Colonic mucosa (tissue), 4 donors: ENCODE data around the gene SHB. TPM values are rescaled to one million over a fixed set of nuclear protein-coding genes. Genes with fewer than 3 reads are reported as not detected.

Experiments
- DNase-seq: peaks from one replicate; pipeline ENCODE4 v3.0.0-alpha.2; 2020
- H3K27ac ChIP-seq: fragments of 200-600 bp; one replicate; pipeline ENCODE4 v1.8.0; 2021
- H3K27me3 ChIP-seq: fragments of 200-600 bp; one replicate; pipeline ENCODE4 v1.8.0; 2021
- H3K36me3 ChIP-seq: fragments of 200-600 bp; one replicate; pipeline ENCODE4 v1.8.0; 2021
- H3K4me1 ChIP-seq: fragments of 200-600 bp; one replicate; pipeline ENCODE4 v1.8.0; 2021; ENCODE audit warnings: mild to moderate bottlenecking
- H3K4me3 ChIP-seq: fragments of 200-600 bp; one replicate; pipeline ENCODE4 v1.8.0; 2021
- H3K9ac ChIP-seq, 2 donors: one replicate each; pipeline ENCODE4 v1.7.0; 2013; ENCODE audit warnings: control low read depth in 2 of 2, low read depth in 2 of 2, low read length in 2 of 2
- H3K9me3 ChIP-seq: fragments of 200-600 bp; one replicate; pipeline ENCODE4 v1.8.0; 2021
- intact Hi-C: fragments of 100-400 bp; cut with DNase I; formaldehyde crosslinking; loops from one replicate; pipeline ENCODE4 v1.14.1; 2022
- total RNA-seq, 2 donors: library from RNA; stranded (reverse); fragmentation: NEBNext Ultra II Directional in 1 of 2; extraction: Animal tissue kit (Norgen Biotek cat#: 25700) in 1 of 2; gene quantifications; one replicate each; pipeline ENCODE4 v1.2.1, GENCODE V29; 2021
- TF ChIP-seq, protein P1 (sequence below): fragments of 200-600 bp; IDR thresholded peaks from one replicate; pipeline ENCODE4 v1.8.0; 2022; ENCODE audit warnings: antibody characterized with exemption, mild to moderate bottlenecking
- donor health status: healthy.
- donor health status: DM: no; HTN: no; CAD: no.
- donor health status: DM: no; HTN: no; CAD: no.

The SHB gene
- total RNA-seq, 2 donors from 2014 or later, result 17.4 to 24.0 TPM

DNA sequence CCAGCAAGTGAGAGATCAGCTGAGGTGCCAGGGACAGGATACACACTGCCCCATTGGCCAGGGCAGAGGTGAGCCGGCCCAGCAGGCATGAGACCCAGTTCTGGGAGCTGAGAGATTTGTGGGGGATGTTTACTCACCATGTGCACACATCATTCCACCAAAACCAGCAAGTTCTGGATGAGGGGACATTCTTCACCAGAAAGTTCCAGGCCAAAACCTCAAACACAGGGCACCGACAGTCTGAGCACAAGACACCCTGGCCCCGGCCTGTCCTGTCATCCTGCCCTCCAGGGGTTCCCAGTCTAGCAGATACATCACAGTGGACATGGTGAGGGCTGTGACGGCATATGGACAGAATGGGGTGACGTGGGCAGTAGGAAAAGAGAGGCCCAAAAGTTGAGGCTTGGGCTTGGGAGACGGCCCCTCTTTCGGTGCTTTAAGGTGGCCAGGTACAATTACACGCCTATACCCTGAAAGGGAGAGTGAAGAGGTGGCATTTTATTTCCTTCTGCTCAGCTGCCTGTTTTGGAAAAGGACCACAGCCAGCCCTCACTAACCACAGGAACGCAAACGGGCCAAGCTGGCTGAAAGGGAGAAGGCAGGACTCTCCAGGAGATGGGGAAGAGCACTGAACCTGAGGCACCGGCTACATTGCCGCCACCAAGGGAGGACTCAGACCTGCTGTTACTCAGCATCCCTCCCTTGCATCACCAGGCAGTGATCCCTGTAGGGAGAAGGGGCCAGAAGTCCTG, 64.0 kb downstream of the SHB start:
- Histone ChIP-seq H3K27ac (no peak overlapping the region), H3K9me3 (no peaks in the 10 kb centered on the region), H3K36me3 (no peaks in the 10 kb centered on the region), H3K27me3 (no peaks in the 10 kb centered on the region), H3K4me3 (no peak overlapping the region), H3K9ac (no peak overlapping the region), H3K4me1 (no peaks in the 10 kb centered on the region)
- no peak for DNase-seq
- intact Hi-C loops, result no loop called here
- TF ChIP-seq, protein P1, sequence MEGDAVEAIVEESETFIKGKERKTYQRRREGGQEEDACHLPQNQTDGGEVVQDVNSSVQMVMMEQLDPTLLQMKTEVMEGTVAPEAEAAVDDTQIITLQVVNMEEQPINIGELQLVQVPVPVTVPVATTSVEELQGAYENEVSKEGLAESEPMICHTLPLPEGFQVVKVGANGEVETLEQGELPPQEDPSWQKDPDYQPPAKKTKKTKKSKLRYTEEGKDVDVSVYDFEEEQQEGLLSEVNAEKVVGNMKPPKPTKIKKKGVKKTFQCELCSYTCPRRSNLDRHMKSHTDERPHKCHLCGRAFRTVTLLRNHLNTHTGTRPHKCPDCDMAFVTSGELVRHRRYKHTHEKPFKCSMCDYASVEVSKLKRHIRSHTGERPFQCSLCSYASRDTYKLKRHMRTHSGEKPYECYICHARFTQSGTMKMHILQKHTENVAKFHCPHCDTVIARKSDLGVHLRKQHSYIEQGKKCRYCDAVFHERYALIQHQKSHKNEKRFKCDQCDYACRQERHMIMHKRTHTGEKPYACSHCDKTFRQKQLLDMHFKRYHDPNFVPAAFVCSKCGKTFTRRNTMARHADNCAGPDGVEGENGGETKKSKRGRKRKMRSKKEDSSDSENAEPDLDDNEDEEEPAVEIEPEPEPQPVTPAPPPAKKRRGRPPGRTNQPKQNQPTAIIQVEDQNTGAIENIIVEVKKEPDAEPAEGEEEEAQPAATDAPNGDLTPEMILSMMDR, result no peak

DNA sequence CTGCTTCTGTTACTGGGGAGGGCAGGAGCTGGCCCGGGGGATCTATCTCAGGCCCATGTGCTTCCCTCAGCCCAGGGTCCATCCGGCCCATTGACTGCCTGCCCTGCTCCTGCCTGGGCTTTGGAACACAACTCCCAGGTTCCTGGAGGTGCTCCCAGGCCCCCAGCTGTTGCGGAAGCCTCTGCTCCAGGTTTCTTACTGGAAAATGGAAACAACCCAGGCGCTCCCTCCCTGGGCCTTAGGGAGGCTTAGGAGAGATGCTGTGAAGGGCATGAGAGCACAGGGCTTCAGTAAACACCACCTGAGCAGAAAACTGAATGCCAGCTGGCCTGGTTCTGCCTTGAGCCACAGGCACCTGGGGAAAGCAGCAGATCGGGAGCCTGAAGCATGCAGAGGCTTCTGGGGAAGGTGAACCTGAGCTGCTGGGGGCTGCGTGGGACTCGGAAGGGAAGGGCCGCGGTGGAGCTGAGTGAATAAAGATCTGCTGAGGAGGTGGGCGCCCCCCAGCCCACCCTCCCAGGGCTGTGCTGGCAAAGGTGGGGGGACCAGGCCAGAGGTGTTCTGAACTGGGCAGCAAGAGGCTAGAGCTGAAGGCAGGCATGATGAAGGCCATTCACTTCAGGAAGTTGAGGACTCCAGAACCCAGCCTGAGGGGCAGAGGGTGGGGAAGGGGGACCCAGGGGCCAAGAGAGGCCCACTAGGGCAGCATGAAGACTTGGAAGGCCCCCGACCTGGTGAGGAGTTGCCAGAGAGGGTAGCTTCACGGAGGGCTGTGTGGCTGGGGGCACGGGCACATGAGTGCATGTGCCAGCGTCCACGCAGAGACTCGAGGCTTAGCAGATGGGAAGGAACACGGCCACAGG, 64.8 kb downstream of the SHB start:
- intact Hi-C loops, result no loop called here
- TF ChIP-seq, protein P1, result no peak
- H3K4me3 ChIP-seq, result no peak overlapping the region
- H3K9ac ChIP-seq, result no peak overlapping the region
- no peak overlapping the region for H3K27ac ChIP-seq
- H3K27me3 ChIP-seq, result no peaks in the 10 kb centered on the region
- H3K9me3 ChIP-seq, result no peaks in the 10 kb centered on the region
- no peaks in the 10 kb centered on the region for H3K36me3 ChIP-seq
- no peaks in the 10 kb centered on the region for H3K4me1 ChIP-seq
- no peak for DNase-seq

DNA sequence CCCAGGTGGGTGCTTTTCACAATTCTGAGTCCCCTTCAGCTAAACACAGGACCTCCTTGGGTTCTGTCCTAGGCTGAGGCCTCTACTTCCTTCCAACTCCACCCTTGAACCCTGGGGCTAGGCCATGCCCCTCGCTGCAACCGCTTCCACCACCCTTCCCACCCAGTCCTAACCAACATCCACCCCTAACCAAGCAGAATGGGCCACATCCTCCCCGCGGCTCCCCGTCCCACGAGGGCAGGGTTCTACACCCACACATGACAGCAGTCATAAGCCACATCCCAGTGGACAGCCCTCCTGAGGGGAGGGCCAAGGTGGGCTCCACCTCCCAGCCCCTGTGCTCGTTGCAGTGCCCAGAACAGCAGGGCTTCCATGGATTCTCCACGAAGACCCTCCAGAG, 65.8 kb downstream of the SHB start:
- intact Hi-C loops, result no loop called here

DNA sequence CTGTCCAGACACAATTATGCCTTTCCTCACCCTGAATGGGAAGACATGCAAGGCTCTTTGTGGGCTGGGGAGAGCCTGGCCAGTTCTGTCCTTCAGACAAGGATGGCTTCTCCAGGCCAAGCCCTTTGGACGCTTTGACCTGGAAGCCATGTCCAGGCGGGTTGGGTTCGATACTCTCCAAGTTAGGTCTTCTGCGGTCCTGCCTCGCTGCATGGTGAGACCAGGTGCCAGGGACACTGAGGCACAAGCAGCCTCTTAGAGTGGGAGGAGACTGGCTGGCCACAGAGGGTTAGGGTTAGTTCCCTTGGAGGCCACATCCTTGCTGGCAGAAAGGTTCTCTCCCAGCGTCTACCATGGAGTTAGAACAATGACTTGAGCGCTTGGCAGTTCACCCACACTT, 67.6 kb downstream of the SHB start:
- H3K27me3 ChIP-seq, result no peaks in the 10 kb centered on the region
- no peak overlapping the region for H3K9ac ChIP-seq
- TF ChIP-seq, protein P1, result no peak
- H3K36me3 ChIP-seq, result no peaks in the 10 kb centered on the region
- no peak overlapping the region for H3K27ac ChIP-seq
- DNase-seq, result no peak
- intact Hi-C loops, result no loop called here
- no peaks in the 10 kb centered on the region for H3K4me1 ChIP-seq
- H3K9me3 ChIP-seq, result no peaks in the 10 kb centered on the region
- no peak overlapping the region for H3K4me3 ChIP-seq

More for the DNA sequence above, 65.8 kb downstream of the SHB start:
- H3K27ac ChIP-seq, result no peak overlapping the region
- H3K9me3 ChIP-seq, result no peaks in the 10 kb centered on the region
- no peaks in the 10 kb centered on the region for H3K36me3 ChIP-seq
- H3K4me3 ChIP-seq, result no peak overlapping the region
- no peak for DNase-seq
- H3K4me1 ChIP-seq, result no peaks in the 10 kb centered on the region
- H3K27me3 ChIP-seq, result no peaks in the 10 kb centered on the region
- TF ChIP-seq, protein P1, result no peak
- H3K9ac ChIP-seq, result peak overlapping the region in 1 of 2 donors; percentile 20

DNA sequence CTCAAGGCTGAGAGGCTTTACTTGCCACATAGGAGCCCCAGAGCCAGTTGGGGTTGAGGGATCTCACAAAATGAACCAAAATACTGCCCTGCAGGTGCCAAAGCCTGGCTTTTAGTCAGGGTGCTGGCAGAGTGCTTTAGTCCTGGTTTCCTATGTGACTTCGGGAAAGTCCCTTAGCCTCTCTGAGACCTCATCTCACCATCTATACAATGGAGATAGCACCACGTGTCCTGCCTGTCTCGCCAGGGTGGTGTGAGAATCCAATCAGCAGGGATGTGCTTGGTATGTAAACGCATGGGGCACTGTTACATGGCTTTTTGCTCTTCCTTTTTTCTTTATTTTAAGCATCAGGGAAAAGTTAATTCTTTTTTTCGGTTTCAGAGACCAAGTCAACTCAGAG, 68.3 kb downstream of the SHB start:
- H3K4me1 ChIP-seq, result no peaks in the 10 kb centered on the region

More for the DNA sequence above, 68.3 kb downstream of the SHB start:
- intact Hi-C loops, result no loop called here
- DNase-seq, result no peak
- Histone ChIP-seq H3K27ac (no peak overlapping the region), H3K9me3 (no peaks in the 10 kb centered on the region), H3K9ac (no peak overlapping the region), H3K4me3 (no peak overlapping the region), H3K27me3 (no peaks in the 10 kb centered on the region), H3K36me3 (no peaks in the 10 kb centered on the region)
- TF ChIP-seq, protein P1, result no peak
